PFSK-1 (cell line): Measurements from ENCODE around the gene COL12A1.

Source experiments
- FOXP2 ChIP-seq: optimal IDR thresholded peaks from 2 replicates; pipeline ENCODE3; 2011; ENCODE audit warnings: borderline replicate concordance, control low read depth, inconsistent platforms; ENCODE audit not compliant: insufficient read depth; ENCODE audit errors: extremely low read length, extremely low read depth
- POLR2AphosphoS5 ChIP-seq: IDR thresholded peaks from 2 replicates; pipeline ENCODE4 v1.6.1; 2012; ENCODE audit warnings: low read depth, mild to moderate bottlenecking, control low read depth, low read length, moderate library complexity
- SIN3A ChIP-seq: IDR thresholded peaks from 2 replicates; pipeline ENCODE4 v1.6.1; 2012; ENCODE audit warnings: mild to moderate bottlenecking, low read length, moderate library complexity, borderline replicate concordance; ENCODE audit not compliant: insufficient read depth
- TAF1 ChIP-seq: IDR thresholded peaks from 2 replicates; pipeline ENCODE4 v1.6.1; 2012; ENCODE audit warnings: low read length, control low read depth, borderline replicate concordance; ENCODE audit not compliant: insufficient read depth
- TF ChIP-seq, protein P1 (sequence below), 2 experiments: IDR thresholded peaks; 2 replicates each; pipeline versions ENCODE4 v1.6.1 to v1.8.0; 2011 to 2012; ENCODE audit warnings: low read depth in 2 of 2, low read length in 2 of 2, control low read depth in 1 of 2, inconsistent platforms in 1 of 2, mild to moderate bottlenecking in 1 of 2, moderate library complexity in 1 of 2; ENCODE audit not compliant: insufficient read depth in 1 of 2

The COL12A1 gene

GRCh38 chr6:75167851-75168250, 38.0 kb downstream of the COL12A1 start:
- no peak for TF ChIP-seq SIN3A
- TF ChIP-seq FOXP2: no peak
- no peak for TF ChIP-seq TAF1
- no peak for TF ChIP-seq POLR2AphosphoS5
- TF ChIP-seq, protein P1, sequence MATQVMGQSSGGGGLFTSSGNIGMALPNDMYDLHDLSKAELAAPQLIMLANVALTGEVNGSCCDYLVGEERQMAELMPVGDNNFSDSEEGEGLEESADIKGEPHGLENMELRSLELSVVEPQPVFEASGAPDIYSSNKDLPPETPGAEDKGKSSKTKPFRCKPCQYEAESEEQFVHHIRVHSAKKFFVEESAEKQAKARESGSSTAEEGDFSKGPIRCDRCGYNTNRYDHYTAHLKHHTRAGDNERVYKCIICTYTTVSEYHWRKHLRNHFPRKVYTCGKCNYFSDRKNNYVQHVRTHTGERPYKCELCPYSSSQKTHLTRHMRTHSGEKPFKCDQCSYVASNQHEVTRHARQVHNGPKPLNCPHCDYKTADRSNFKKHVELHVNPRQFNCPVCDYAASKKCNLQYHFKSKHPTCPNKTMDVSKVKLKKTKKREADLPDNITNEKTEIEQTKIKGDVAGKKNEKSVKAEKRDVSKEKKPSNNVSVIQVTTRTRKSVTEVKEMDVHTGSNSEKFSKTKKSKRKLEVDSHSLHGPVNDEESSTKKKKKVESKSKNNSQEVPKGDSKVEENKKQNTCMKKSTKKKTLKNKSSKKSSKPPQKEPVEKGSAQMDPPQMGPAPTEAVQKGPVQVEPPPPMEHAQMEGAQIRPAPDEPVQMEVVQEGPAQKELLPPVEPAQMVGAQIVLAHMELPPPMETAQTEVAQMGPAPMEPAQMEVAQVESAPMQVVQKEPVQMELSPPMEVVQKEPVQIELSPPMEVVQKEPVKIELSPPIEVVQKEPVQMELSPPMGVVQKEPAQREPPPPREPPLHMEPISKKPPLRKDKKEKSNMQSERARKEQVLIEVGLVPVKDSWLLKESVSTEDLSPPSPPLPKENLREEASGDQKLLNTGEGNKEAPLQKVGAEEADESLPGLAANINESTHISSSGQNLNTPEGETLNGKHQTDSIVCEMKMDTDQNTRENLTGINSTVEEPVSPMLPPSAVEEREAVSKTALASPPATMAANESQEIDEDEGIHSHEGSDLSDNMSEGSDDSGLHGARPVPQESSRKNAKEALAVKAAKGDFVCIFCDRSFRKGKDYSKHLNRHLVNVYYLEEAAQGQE (IDR thresholded peaks at IDR 0.05; ENCODE audit: insufficient read depth in 1 of 2, low read depth in 2 of 2, low read length in 2 of 2): no peak

DNA sequence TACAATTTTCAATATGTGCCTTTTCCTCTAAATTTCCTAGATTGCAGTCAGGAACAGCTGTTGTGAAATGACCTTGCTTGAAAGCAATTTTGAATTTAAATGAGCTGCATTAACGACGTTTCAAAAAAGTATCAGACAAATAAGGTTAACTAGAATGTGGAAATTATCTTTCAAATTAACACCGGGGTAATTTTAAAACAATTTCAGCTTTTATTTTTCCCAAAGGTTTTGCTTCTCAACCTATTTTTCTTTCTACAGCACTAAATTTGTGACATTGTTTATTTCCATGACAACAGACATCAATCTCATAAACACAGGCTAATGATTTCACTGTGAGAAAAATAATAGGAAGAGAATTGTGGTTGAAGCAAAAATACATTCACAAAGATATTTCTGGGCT, 38.5 kb downstream of the COL12A1 start:
- TF ChIP-seq SIN3A: no peak

GRCh38 chr6:75166773-75167172, 39.1 kb downstream of the COL12A1 start:
- no peak for TF ChIP-seq SIN3A
- no peak for TF ChIP-seq FOXP2
- TF ChIP-seq POLR2AphosphoS5: no peak

DNA sequence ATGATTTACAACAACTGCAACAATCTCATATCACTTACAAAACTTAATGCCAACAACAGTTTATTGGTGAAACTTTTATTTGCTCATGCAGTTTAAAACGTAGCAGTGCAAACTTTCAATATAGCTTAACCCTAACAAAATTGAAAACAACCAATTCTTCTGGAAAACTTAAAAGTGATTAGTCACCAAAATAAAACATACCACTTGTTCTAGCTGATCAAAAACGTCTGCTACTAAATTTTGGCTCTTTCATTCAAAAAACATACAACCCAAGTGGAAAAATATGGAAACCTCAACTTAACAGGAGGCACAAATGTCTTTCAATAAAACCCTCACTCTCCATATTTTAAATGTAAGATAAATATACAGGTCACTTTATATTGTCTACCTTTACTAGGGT, 39.6 kb downstream of the COL12A1 start:
- TF ChIP-seq FOXP2 (no peak), SIN3A (no peak), POLR2AphosphoS5 (no peak), TAF1 (no peak)
- TF ChIP-seq, protein P1 (IDR thresholded peaks at IDR 0.05; ENCODE audit: insufficient read depth in 1 of 2, low read depth in 2 of 2, low read length in 2 of 2): no peak

GRCh38 chr6:75158176-75158575, 47.7 kb downstream of the COL12A1 start:
- no peak for TF ChIP-seq SIN3A
- no peak for TF ChIP-seq TAF1
- TF ChIP-seq, protein P1 (IDR thresholded peaks at IDR 0.05; ENCODE audit: insufficient read depth in 1 of 2, low read depth in 2 of 2, low read length in 2 of 2): no peak
- TF ChIP-seq POLR2AphosphoS5: no peak
- TF ChIP-seq FOXP2: no peak

GRCh38 chr6:75157336-75157735, 48.5 kb downstream of the COL12A1 start:
- no peak for TF ChIP-seq FOXP2
- TF ChIP-seq POLR2AphosphoS5: no peak
- TF ChIP-seq, protein P1 (IDR thresholded peaks at IDR 0.05; ENCODE audit: insufficient read depth in 1 of 2, low read depth in 2 of 2, low read length in 2 of 2): no peak
